Stimulated activated CD4-positive, alpha-beta T cell treated with anti-CD3 and anti-CD28 coated beads, Interleukin-2, amount 100 ng/mL, for 4 hours (primary cell): Measurements from ENCODE around the gene CLTB.
A peak's percentile ranks its signal among the peaks of the same experiment; 100 is the strongest.

Source experiments
- DNase-seq: peaks from one replicate; pipeline ENCODE4 v3.0.0-alpha.2; 2020; ENCODE audit warnings: low read depth

CLTB gene

DNA sequence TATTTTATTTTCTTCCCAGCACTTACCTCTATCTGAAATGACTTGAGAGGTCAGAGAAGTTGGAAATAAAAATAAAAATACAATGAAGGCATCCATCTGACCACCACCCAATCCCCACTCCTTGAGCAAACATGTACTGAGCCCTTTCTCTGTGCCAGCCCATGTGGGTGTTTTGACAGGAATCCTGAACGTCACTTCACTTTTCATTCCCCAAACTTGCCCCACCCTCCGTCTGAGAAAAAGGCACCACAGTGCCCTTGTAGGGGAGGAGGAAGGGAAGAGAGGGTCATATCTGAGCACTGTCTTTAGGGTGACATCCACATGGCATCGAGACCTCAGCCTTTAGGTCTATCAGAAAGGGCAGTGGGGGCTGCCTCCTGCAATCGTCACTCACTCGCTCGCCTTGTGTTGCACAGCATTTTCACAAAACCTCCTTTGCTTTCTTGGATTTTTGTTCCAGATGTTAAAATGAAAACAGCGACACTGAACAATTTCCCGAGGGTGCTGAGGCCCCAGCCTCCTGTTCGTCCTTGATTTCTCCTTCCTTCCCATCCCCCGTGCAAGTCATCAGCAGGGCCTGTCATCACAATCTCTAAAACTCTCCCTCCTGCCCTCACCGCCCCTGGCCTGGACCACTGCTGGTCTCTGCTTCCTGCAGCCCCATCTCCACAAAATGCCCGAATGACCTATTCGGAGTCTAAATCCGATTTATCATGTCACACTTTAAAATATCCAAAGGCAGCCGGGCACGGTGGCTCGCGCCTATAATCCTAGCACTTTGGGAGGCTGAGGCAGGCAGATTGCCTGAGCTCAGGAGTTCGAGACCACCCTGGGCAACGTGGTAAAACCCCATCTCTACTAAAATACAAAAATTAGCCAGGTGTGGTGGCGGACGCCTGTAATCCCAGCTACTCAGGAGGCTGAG is 14.8 kb downstream of the CLTB start:
- DNase-seq = no peak

GRCh38 chr5:176400382-176401156 is 15.8 kb downstream of the CLTB start:
- no peak for DNase-seq

GRCh38 chr5:176397736-176398420 is 18.5 kb downstream of the CLTB start:
- DNase-seq = no peak

DNA sequence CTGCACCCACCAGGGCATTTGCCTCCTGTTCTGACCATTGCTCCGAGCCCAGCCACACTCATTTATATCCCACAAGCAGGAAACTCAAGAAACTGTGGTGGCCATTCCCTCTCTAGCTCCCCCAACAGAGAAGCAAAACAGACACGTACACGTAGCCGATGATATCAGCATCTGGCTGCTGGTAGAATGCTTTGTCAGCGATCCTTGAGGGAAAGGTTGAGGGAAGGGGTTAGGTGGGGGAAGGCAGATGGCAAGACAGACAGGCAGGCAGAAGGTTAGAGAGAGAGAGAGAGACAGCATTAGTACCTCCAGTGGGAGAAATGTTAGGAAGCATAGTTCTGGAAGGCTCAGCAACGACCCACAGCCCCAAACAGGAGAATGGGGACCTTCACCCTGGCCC is 20.0 kb downstream of the CLTB start:
- DNase-seq = no peak

DNA sequence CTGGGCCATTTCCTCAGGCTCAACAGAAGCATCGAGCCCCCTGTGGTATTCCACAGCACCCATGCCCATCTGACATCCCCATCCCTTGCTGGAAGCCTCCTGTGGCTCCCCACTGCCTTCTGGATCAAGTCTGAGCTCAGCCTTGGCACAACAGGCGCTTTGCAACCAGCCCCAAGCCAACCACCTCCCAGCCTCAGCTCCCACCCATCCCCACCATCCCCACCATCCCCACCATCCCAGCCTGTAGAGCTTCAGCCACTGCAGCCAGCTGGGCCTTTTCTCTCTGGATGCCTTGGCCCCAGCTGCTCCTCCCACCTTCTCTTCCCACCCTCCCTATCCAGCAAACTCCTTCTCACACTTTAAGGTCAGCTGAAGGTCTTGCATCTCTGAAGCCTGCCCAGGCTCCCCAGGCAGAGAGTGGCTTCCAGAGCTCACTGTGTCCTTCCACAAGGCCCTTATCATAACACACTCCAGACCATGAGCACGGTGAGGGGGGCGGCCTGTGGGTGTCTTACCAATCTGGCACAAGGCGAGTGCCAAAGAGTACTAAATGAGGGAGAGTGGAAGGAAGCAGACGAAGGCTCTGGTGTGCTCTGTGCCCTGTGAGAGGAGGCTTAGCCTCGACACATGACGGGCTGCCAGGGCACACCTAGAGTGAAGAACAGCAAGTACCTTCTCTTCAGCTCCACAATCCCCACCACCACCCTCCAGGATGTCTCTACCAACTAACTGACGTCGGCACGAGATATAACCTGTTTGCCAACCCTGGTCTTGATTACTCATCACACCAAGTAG is 21.3 kb downstream of the CLTB start:
- DNase-seq = no peak

GRCh38 chr5:176394096-176394495 is 22.2 kb downstream of the CLTB start:
- DNase-seq = no peak

GRCh38 chr5:176392526-176392925 is 23.8 kb downstream of the CLTB start:
- DNase-seq = no peak

DNA sequence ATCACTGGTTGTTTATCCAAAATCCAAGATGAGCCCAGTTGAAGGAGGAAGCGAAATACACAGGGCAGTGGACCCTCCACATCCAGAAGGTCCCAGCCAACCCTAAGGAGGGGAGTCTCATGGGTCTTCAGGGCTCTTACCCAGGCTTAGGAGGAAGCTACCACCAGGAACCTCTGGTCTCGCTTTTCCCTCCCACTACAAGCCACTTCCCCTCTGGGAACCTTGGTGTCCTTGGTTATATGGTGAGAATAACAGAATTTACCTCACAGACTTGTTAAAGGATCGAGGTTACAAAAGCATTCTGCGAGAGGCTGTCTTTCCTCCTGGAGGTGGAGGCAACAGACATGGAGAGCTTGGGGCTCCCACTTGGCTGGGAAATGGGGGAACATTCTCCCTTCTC is 24.3 kb downstream of the CLTB start:
- DNase-seq = no peak

- DNase-seq = no peak
Observed at GRCh38 chr5:176391479-176391878, 24.9 kb downstream of the CLTB start.

- DNase-seq = no peak
Observed at GRCh38 chr5:176389135-176390123, 26.9 kb downstream of the CLTB start.

- peak; percentile 100 for DNase-seq
Observed at GRCh38 chr5:176388444-176389134, 27.8 kb downstream of the CLTB start, which contains the start of the genes HIGD2A and NOP16. Gene HIGD2A (plus strand): TSS chr5:176388751. CDS start chr5:176388820, 69 bp downstream. Gene NOP16 (minus strand): TSS chr5:176388598. CDS start chr5:176388539, 59 bp downstream.

- DNase-seq = no peak
Observed at GRCh38 chr5:176388003-176388443, 28.3 kb downstream of the CLTB start.

DNA sequence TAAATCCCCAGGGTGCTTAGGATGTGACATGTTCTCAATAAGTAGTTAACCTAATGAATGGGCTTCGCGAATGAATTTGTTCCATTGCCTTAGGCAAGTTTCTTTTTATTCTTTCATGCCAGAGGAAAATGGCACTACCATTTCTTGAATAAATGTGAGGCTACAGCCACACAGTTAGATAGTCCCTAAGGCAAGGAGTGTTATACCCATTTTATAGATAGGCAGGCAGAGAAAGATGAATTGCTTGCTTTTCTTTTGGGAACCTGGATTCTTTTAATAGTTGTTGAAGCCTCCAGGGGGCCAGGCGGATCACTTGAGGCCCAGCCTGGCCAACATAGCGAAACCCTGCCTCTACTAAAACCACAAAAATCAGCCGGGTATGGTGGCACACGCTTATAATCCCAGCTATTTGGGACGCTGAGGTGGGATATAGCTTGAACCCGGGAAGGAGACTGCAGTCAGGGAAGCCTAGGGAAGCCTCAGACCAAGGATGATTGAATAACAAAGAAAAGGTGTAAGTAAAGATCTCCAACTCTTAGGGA is 28.9 kb downstream of the CLTB start:
- no peak for DNase-seq

DNA sequence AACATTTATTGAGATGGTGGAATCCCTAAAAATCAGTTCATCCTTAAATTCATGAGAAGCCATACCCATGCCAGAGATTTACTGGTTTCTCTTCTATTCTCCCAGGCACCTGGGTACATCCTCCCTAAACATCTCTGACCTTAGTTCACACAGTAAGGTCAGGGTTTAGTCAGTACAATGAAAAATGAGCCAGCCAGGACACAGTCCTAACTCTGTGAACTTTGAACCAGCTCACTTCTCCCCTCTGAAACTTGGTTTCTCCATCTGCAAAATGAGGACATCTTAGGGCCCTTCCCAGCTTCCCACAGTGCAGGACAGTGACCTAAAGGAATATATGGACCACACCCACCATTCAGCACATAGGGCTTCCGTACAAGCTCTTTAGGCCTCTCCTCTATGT is 29.8 kb downstream of the CLTB start:
- no peak for DNase-seq

DNA sequence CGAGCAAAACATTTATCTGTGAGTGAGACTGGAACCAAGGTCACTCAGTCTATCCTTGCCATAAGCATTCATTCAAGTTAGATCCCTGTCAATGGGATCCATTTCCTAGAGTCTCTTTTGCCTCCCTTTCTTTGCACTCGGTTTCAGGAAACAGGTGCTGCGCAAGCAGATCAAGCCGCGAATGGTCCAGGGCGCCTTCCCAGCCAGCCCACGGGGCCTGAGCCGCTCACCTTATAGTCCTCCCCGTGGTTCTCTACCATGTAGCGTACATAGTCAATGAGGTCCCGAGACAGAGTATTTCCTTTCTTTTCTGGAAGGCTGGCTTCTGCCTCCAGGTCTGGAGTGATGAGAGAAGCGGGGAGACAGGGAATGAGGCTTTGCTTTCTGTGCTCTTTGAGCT is 31.3 kb downstream of the CLTB start:
- no peak for DNase-seq

DNA sequence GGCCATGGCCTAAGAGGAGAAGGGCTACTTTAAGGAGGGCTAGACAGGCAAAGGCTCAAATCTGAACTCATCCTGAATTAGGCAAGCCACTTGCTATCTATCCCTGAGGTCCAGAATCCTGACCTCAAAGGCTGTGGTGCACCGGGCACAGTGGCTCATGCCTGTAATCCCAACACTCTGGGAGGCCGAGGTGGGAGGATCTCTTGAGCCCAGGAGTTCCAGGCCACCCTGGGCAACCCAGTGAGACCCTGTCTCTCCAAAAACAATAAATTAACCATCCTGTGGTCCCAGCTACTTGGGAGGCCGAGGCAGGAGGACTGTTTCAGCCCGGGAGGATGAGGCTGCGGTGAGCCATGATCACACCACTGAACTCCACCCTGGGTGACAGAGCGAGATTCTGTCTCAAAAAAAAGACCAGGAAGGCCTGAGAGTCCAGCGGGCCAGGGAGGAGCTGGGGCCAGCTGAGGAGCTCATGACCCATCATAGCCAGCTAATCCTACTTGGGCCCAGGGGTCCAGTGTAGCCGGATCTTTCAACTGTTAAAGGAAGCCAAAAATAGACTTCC is 31.9 kb downstream of the CLTB start:
- no peak for DNase-seq

- no peak for DNase-seq
Observed at GRCh38 chr5:176383961-176384360, 32.4 kb downstream of the CLTB start.

- DNase-seq = no peak
Observed at GRCh38 chr5:176383248-176383905, 33.0 kb downstream of the CLTB start.
